ENCODE measurements around the gene ADORA2A.

The ADORA2A gene

DNA sequence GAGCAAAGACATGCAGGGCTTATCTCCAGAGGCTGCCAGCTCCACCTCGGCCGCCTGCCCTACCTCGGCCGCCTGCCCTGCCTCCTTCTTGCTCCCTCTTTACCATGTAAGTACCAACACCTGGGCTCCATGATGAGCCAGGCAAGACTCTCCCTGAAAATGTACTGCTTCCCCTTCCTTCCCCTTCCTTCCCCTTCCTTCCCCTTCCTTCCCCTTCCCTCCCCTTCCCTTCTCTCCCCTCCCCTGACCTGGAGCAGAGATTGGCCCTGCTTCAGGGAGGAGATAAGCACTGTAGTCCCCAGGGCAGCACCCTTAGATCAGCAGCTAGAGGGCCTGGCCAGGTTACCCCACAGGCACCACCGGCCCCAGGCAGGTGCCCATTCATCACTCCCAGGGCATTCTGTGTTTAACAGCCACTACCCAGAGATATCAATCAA lies 25.4 kb upstream of the ADORA2A start:
- Histone ChIP-seq H3K9me3 (replicated peaks; ENCODE audit: insufficient read depth, low read length) (no peaks in the 10 kb centered on the region), H3K9me2 (replicated peaks; ENCODE audit: insufficient read depth, low read length) (no peaks in the 10 kb centered on the region), H3F3A (ENCODE audit: insufficient read depth, low read length) (peaks cover 8% of the 10 kb centered on the region), H3K79me2 (ENCODE audit: low read length) (peaks cover 13% of the 10 kb centered on the region), H3K27ac (ENCODE audit: low read length) (no peak overlapping the region), H2AFZ (ENCODE audit: low read length) (no peak overlapping the region), H4K20me1 (ENCODE audit: insufficient read depth, low read length) (no peaks in the 10 kb centered on the region), H3K4me3 (ENCODE audit: low read length) (no peak overlapping the region), H3K4me2 (ENCODE audit: low read depth, low read length) (no peak overlapping the region), H3K27me3 (replicated peaks; ENCODE audit: insufficient read depth, low read length) (no peaks in the 10 kb centered on the region), H3K4me1 (ENCODE audit: low read length) (peaks cover 6% of the 10 kb centered on the region), H3K9ac (ENCODE audit: low read length) (no peak overlapping the region), H3K36me3 (replicated peaks; ENCODE audit: insufficient read depth, low read length) (no peaks in the 10 kb centered on the region)
- TF ChIP-seq EZH2 (optimal IDR thresholded peaks at IDR 0.05; ENCODE audit: low read depth, low read length) = no peak
- no peak for TF ChIP-seq EZH2phosphoT487 (IDR thresholded peaks at IDR 0.05; ENCODE audit: low read length)
- TF ChIP-seq, protein P1, sequence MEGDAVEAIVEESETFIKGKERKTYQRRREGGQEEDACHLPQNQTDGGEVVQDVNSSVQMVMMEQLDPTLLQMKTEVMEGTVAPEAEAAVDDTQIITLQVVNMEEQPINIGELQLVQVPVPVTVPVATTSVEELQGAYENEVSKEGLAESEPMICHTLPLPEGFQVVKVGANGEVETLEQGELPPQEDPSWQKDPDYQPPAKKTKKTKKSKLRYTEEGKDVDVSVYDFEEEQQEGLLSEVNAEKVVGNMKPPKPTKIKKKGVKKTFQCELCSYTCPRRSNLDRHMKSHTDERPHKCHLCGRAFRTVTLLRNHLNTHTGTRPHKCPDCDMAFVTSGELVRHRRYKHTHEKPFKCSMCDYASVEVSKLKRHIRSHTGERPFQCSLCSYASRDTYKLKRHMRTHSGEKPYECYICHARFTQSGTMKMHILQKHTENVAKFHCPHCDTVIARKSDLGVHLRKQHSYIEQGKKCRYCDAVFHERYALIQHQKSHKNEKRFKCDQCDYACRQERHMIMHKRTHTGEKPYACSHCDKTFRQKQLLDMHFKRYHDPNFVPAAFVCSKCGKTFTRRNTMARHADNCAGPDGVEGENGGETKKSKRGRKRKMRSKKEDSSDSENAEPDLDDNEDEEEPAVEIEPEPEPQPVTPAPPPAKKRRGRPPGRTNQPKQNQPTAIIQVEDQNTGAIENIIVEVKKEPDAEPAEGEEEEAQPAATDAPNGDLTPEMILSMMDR (IDR thresholded peaks at IDR 0.05; ENCODE audit: low read length) = no peak
- DNase-seq = no peak

DNA sequence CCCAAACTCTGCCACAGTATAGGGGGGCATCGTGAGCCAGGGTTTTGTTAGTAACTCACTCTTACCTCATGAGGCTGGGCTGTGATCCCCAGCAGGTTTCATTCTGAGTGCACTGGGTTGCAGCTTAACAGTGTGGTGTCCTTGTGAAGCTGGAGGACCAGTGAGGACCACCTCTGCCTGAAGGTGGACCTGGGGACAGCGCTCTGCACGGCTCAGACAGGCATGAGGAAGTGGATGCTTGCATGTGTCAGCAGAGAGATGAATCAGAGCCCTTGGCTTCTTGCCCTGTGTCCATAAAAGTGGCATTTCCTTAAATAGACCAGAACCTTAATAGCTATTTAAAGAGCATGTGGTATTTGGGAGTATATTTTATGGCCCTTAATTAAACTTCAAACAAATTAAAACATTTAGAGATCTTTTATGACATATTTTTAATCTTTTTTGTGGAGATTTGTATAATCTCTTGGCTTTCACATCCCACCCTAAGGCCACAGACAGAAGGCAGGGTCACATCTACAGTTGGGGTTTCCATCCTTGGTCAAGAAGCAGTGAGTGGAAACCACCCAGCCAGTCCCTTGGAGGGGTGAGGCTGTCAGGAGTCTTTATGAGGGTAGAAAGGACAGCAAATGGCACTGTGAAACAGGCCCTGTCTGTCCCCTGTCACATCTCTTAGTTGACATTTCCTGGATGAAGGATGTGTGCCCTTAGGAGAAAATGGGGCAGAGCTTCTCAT lies 24.8 kb upstream of the ADORA2A start:
- H3K9me3 ChIP-seq (replicated peaks; ENCODE audit: insufficient read depth, low read length) = no peaks in the 10 kb centered on the region
- H3K27me3 ChIP-seq (replicated peaks; ENCODE audit: insufficient read depth, low read length) = no peaks in the 10 kb centered on the region
- no peak overlapping the region for H3K27ac ChIP-seq (ENCODE audit: low read length)
- H3K9me2 ChIP-seq (replicated peaks; ENCODE audit: insufficient read depth, low read length) = no peaks in the 10 kb centered on the region
- no peak overlapping the region for H3K4me3 ChIP-seq (ENCODE audit: low read length)
- H3K4me2 ChIP-seq (ENCODE audit: low read depth, low read length) = no peak overlapping the region
- peaks cover 13% of the 10 kb centered on the region for H3K79me2 ChIP-seq (ENCODE audit: low read length)
- peaks cover 6% of the 10 kb centered on the region for H3K4me1 ChIP-seq (ENCODE audit: low read length)
- no peak for DNase-seq
- no peaks in the 10 kb centered on the region for H4K20me1 ChIP-seq (ENCODE audit: insufficient read depth, low read length)
- H3K36me3 ChIP-seq (replicated peaks; ENCODE audit: insufficient read depth, low read length) = no peaks in the 10 kb centered on the region
- no peak overlapping the region for H3K9ac ChIP-seq (ENCODE audit: low read length)
- H2AFZ ChIP-seq (ENCODE audit: low read length) = no peak overlapping the region
- H3F3A ChIP-seq (ENCODE audit: insufficient read depth, low read length) = peaks cover 8% of the 10 kb centered on the region
- TF ChIP-seq, protein P1 (IDR thresholded peaks at IDR 0.05; ENCODE audit: low read length) = no peak
- TF ChIP-seq EZH2phosphoT487 (IDR thresholded peaks at IDR 0.05; ENCODE audit: low read length) (no peak), EZH2 (optimal IDR thresholded peaks at IDR 0.05; ENCODE audit: low read depth, low read length) (no peak)

DNA sequence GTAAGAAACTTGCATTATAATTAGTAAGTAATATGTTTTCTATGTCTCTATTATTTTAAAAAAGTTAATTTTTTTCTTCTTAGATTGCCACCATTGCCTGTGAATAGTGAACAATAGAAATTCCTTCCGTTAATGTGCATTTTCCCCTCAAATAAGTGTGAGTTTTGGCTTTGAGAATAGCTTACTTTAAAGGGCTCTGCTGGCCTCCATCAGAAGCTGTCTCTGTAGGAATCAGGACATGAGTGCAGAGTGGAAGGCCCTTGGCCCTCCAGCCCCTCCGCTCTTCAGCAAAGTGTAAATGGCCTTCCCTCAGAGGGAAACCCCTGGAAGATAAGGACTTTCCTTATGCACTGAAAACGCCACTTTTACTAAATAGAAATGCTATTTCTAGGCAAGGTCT lies 24.1 kb upstream of the ADORA2A start:
- no peak overlapping the region for H3K4me2 ChIP-seq (ENCODE audit: low read depth, low read length)
- H3K36me3 ChIP-seq (replicated peaks; ENCODE audit: insufficient read depth, low read length) = no peaks in the 10 kb centered on the region
- H4K20me1 ChIP-seq (ENCODE audit: insufficient read depth, low read length) = no peaks in the 10 kb centered on the region
- peaks cover 8% of the 10 kb centered on the region for H3F3A ChIP-seq (ENCODE audit: insufficient read depth, low read length)
- peaks cover 13% of the 10 kb centered on the region for H3K79me2 ChIP-seq (ENCODE audit: low read length)
- no peaks in the 10 kb centered on the region for H3K9me3 ChIP-seq (replicated peaks; ENCODE audit: insufficient read depth, low read length)
- no peaks in the 10 kb centered on the region for H3K9me2 ChIP-seq (replicated peaks; ENCODE audit: insufficient read depth, low read length)
- DNase-seq = no peak
- H3K27ac ChIP-seq (ENCODE audit: low read length) = no peak overlapping the region
- no peak overlapping the region for H3K4me3 ChIP-seq (ENCODE audit: low read length)
- no peak overlapping the region for H2AFZ ChIP-seq (ENCODE audit: low read length)
- no peaks in the 10 kb centered on the region for H3K27me3 ChIP-seq (replicated peaks; ENCODE audit: insufficient read depth, low read length)
- no peak overlapping the region for H3K9ac ChIP-seq (ENCODE audit: low read length)
- TF ChIP-seq EZH2 (optimal IDR thresholded peaks at IDR 0.05; ENCODE audit: low read depth, low read length) = no peak
- TF ChIP-seq, protein P1 (IDR thresholded peaks at IDR 0.05; ENCODE audit: low read length) = no peak
- TF ChIP-seq EZH2phosphoT487 (IDR thresholded peaks at IDR 0.05; ENCODE audit: low read length) = no peak
- H3K4me1 ChIP-seq (ENCODE audit: low read length) = peaks cover 6% of the 10 kb centered on the region

All from MM.1S (cell line).